Stomach (tissue), 4 donors: ENCODE measurements around the gene TTC32.

ENCODE experiments used
- CTCF ChIP-seq, 7 experiments: fragments of 450-650 bp in 4 of 7; fragments of 200-600 bp in 3 of 7; sonication (generic) in 3 of 7; IDR thresholded peaks; one replicate each; pipeline ENCODE4 v1.5.1; 2016 to 2019; ENCODE audit warnings: antibody characterized with exemption in 7 of 7, control low read depth in 2 of 7, mild to moderate bottlenecking in 1 of 7
- POLR2A ChIP-seq, 4 donors: fragments of 450-650 bp; IDR thresholded peaks; one replicate each; pipeline ENCODE4 v1.6.1; 2016; ENCODE audit warnings: antibody characterized with exemption in 4 of 4, control low read depth in 2 of 4, mild to moderate bottlenecking in 1 of 4, moderate library complexity in 1 of 4
- POLR2AphosphoS5 ChIP-seq, 3 donors: sonication (generic); formaldehyde crosslinking; IDR thresholded peaks; one replicate each; pipeline ENCODE4 v1.6.1; 2016; ENCODE audit warnings: antibody characterized with exemption in 3 of 3

DNA sequence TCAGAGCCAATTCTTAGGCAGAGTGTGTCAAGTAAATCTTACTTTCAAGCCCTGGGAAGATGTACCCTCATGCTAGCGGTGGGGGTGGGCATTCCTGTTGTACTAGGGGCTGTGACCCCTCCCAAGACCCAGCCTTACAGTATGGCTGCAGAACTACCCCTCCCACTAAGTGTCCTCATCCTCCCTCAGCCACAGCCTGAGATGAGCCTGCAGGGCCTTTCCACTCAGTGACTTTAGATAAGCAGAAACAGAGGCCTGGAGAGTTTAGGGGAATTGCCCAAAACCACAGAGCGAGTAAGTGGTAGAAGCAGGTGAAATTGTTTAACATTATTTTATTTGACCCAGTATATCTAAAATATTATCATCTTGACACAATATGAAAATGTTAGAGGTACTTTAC lies 36.6 kb downstream of the TTC32 start:
- TF ChIP-seq POLR2A (IDR thresholded peaks at IDR 0.05) (no peak), CTCF (IDR thresholded peaks at IDR 0.05) (no peak), POLR2AphosphoS5 (IDR thresholded peaks at IDR 0.05) (no peak)
